ENCODE data around the gene GPRC5C. TPM values are rescaled to one million over a fixed set of nuclear protein-coding genes. Genes with fewer than 3 reads are reported as not detected.
A peak's percentile ranks its signal among the peaks of the same experiment; 100 is the strongest.

GPRC5C gene
- total and polyA plus RNA-seq, 2 of the 13 experiments (the other 11 are each of a cell fraction or from before 2014, with no cell fraction given), result 85.6 to 300 TPM

- TF ChIP-seq HNF4G (IDR thresholded peaks at IDR 0.05; ENCODE audit: borderline replicate concordance, low read depth, low read length) (no peak; the same call in 1 of the 2 replicates), HNF4G (CRISPR knock-in tag; IDR thresholded peaks at IDR 0.05; ENCODE audit: borderline replicate concordance, low read depth) (no peak; the same call in 1 of the 2 replicates), ATF4 (CRISPR knock-in tag; IDR thresholded peaks at IDR 0.05) (peak in 1 of 2 experiments; percentile 88; a peak in 2 of 4 replicates), ZNF282 (IDR thresholded peaks at IDR 0.05; ENCODE audit: partially characterized antibody) (no peak), RBM22 (optimal IDR thresholded peaks at IDR 0.05; ENCODE audit: low read length) (no peak), ZNF432 (CRISPR knock-in tag; IDR thresholded peaks at IDR 0.05; ENCODE audit: borderline replicate concordance) (no peak; the same call in 1 of the 2 replicates), THAP11 (CRISPR knock-in tag; IDR thresholded peaks at IDR 0.05) (peak; percentile 76), DNMT1 (CRISPR knock-in tag; IDR thresholded peaks at IDR 0.05) (no peak), ZNF790 (CRISPR knock-in tag; IDR thresholded peaks at IDR 0.05; ENCODE audit: borderline replicate concordance) (peak; percentile 94; the same call in 1 of the 2 replicates), ZNF101 (CRISPR knock-in tag; IDR thresholded peaks at IDR 0.05; ENCODE audit: borderline replicate concordance, low read depth) (no peak), NCOA5 (CRISPR knock-in tag; IDR thresholded peaks at IDR 0.05) (no peak), DPF2 (CRISPR knock-in tag; IDR thresholded peaks at IDR 0.05; ENCODE audit: borderline replicate concordance, low read depth) (no peak; the same call in 1 of the 2 replicates), KMT2A (CRISPR knock-in tag; IDR thresholded peaks at IDR 0.05) (peak; percentile 63), ZNF512 (CRISPR knock-in tag; IDR thresholded peaks at IDR 0.05) (0 out of 2 replicates have a peak, but pooled peaks have one; percentile 28), ZNF737 (CRISPR knock-in tag; IDR thresholded peaks at IDR 0.05; ENCODE audit: borderline replicate concordance) (peak; percentile 10; the same call in 1 of the 2 replicates), ZNF597 (CRISPR knock-in tag; IDR thresholded peaks at IDR 0.05) (no peak), ZNF160 (CRISPR knock-in tag; IDR thresholded peaks at IDR 0.05) (0 out of 2 replicates have a peak, but pooled peaks have one; percentile 48), HOXA5 (CRISPR knock-in tag; IDR thresholded peaks at IDR 0.05) (no peak), GMEB2 (CRISPR knock-in tag; IDR thresholded peaks at IDR 0.05; ENCODE audit: low read depth) (no peak)
Measured at GRCh38 chr17:74431568-74432423, at the start of gene GPRC5C (continued).

Data from HepG2 (cell line).